Measurements from ENCODE around the gene GABPB1.

The GABPB1 gene

GRCh38 chr15:50236433-50236832 lies 118.6 kb downstream of the GABPB1 start:
- TF ChIP-seq, protein P1, sequence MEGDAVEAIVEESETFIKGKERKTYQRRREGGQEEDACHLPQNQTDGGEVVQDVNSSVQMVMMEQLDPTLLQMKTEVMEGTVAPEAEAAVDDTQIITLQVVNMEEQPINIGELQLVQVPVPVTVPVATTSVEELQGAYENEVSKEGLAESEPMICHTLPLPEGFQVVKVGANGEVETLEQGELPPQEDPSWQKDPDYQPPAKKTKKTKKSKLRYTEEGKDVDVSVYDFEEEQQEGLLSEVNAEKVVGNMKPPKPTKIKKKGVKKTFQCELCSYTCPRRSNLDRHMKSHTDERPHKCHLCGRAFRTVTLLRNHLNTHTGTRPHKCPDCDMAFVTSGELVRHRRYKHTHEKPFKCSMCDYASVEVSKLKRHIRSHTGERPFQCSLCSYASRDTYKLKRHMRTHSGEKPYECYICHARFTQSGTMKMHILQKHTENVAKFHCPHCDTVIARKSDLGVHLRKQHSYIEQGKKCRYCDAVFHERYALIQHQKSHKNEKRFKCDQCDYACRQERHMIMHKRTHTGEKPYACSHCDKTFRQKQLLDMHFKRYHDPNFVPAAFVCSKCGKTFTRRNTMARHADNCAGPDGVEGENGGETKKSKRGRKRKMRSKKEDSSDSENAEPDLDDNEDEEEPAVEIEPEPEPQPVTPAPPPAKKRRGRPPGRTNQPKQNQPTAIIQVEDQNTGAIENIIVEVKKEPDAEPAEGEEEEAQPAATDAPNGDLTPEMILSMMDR (IDR thresholded peaks at IDR 0.05; ENCODE audit: control insufficient read depth, extremely low read depth, insufficient read depth), result no peak
- DNase-seq (ENCODE audit: low read depth), result no peak
- H3K4me3 ChIP-seq (ENCODE audit: low read depth, low read length), result no peak overlapping the region

DNA sequence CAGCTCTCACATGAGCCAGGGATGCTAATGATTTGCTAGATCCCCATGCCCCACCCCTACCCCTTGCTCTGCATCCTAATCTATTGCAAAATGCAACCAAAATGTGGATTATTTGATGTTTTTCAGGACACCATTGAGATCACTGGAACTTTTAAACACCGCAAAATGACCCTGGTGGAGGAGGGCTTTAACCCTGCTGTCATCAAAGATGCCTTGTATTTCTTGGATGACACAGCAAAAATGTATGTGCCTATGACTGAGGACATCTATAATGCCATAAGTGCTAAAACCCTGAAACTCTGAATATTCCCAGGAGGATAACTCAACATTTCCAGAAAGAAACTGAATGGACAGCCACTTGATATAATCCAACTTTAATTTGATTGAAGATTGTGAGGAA lies 119.2 kb downstream of the GABPB1 start:
- TF ChIP-seq, protein P1 (IDR thresholded peaks at IDR 0.05; ENCODE audit: control insufficient read depth, extremely low read depth, insufficient read depth), result no peak
- no peak overlapping the region for H3K4me3 ChIP-seq (ENCODE audit: low read depth, low read length)
- no peak for DNase-seq (ENCODE audit: low read depth)

- DNase-seq (ENCODE audit: low read depth), result no peak
- TF ChIP-seq, protein P1 (IDR thresholded peaks at IDR 0.05; ENCODE audit: control insufficient read depth, extremely low read depth, insufficient read depth), result no peak
- no peak overlapping the region for H3K4me3 ChIP-seq (ENCODE audit: low read depth, low read length)
These were observed 120.2 kb downstream of the GABPB1 start for GRCh38 chr15:50234764-50235163.

DNA sequence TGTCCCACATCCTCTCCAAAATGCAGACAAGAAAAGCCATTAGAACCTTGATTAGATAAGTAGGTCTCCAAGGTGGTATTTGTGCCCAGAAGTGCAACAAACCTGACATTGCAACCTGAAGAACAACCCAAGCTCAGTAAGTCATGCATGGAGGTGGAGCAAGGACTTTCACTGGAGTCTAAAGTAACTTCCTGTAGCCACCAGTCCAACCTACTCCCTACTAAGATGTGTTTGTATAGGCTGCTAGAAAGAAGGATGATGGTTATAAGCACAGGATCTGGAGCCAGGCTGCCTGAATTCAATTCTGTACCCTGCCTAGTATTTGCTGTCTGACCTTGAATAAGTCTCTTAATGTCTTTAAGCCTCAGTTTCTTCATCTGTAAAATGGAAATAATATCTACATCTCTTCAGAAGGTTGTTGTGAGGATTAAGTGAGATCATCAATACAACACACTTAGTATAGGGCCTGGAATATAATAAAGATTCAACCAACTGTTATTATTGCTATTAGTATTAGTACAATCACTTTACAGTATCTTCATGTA lies 121.7 kb downstream of the GABPB1 start:
- no peak overlapping the region for H3K4me3 ChIP-seq (ENCODE audit: low read depth, low read length)
- TF ChIP-seq, protein P1 (IDR thresholded peaks at IDR 0.05; ENCODE audit: control insufficient read depth, extremely low read depth, insufficient read depth), result no peak
- no peak for DNase-seq (ENCODE audit: low read depth)

- DNase-seq (ENCODE audit: low read depth), result no peak
- TF ChIP-seq, protein P1 (IDR thresholded peaks at IDR 0.05; ENCODE audit: control insufficient read depth, extremely low read depth, insufficient read depth), result no peak
- H3K4me3 ChIP-seq (ENCODE audit: low read depth, low read length), result no peak overlapping the region
These were observed 122.2 kb downstream of the GABPB1 start for GRCh38 chr15:50232791-50233190.

- TF ChIP-seq, protein P1 (IDR thresholded peaks at IDR 0.05; ENCODE audit: control insufficient read depth, extremely low read depth, insufficient read depth), result no peak
- DNase-seq (ENCODE audit: low read depth), result no peak
- no peak overlapping the region for H3K4me3 ChIP-seq (ENCODE audit: low read depth, low read length)
These were observed 123.2 kb downstream of the GABPB1 start for GRCh38 chr15:50231761-50232160.

- TF ChIP-seq, protein P1 (IDR thresholded peaks at IDR 0.05; ENCODE audit: control insufficient read depth, extremely low read depth, insufficient read depth), result no peak
- no peak overlapping the region for H3K4me3 ChIP-seq (ENCODE audit: low read depth, low read length)
- DNase-seq (ENCODE audit: low read depth), result no peak
These were observed 125.7 kb downstream of the GABPB1 start for GRCh38 chr15:50229336-50229735.
